ENCODE data around the gene SEMA3E. TPM values are rescaled to one million over a fixed set of nuclear protein-coding genes. Genes with fewer than 3 reads are reported as not detected.

Gene SEMA3E
- polyA plus RNA-seq, 1 of the 3 experiments (the other 2 are of a cell fraction) = under 0.01 TPM

GRCh38 chr7:83691095-83691494 is 42.2 kb upstream of the SEMA3E start:
- ChIA-PET CTCF (no interaction called here), POLR2A (no interaction called here)
- Histone ChIP-seq H3K4me1 (ENCODE audit: control insufficient read depth in 1 of 2, insufficient read depth in 2 of 2, low read depth in 1 of 2, low read length in 1 of 2) (no peaks in the 10 kb centered on the region), H3K36me3 (replicated peaks in 1 of 2; ENCODE audit: control insufficient read depth in 1 of 2, insufficient read depth in 2 of 2, low read length in 1 of 2) (no peaks in the 10 kb centered on the region), H3K4me2 (no peak overlapping the region), H3K9me2 (no peaks in the 10 kb centered on the region), H4K20me1 (ENCODE audit: insufficient read depth) (no peaks in the 10 kb centered on the region), H3K79me2 (ENCODE audit: insufficient read depth) (no peaks in the 10 kb centered on the region), H3K27me3 (ENCODE audit: insufficient read depth) (no peaks in the 10 kb centered on the region), H3K9ac (no peak overlapping the region), H3F3A (replicated peaks; ENCODE audit: insufficient read depth) (no peaks in the 10 kb centered on the region), H3K4me3 (ENCODE audit: low read depth in 2 of 2, low read length in 1 of 2) (no peak overlapping the region), H3K9me3 (no peaks in the 10 kb centered on the region), H3K27ac (ENCODE audit: low read depth in 2 of 2, low read length in 1 of 2) (no peak overlapping the region), H2AFZ (ENCODE audit: low read depth) (no peak overlapping the region)
- 69% methylated on average over 4 of the region's 4 CpGs for WGBS (ENCODE audit: low lambda C conversion rate)
- TF ChIP-seq, protein P1, sequence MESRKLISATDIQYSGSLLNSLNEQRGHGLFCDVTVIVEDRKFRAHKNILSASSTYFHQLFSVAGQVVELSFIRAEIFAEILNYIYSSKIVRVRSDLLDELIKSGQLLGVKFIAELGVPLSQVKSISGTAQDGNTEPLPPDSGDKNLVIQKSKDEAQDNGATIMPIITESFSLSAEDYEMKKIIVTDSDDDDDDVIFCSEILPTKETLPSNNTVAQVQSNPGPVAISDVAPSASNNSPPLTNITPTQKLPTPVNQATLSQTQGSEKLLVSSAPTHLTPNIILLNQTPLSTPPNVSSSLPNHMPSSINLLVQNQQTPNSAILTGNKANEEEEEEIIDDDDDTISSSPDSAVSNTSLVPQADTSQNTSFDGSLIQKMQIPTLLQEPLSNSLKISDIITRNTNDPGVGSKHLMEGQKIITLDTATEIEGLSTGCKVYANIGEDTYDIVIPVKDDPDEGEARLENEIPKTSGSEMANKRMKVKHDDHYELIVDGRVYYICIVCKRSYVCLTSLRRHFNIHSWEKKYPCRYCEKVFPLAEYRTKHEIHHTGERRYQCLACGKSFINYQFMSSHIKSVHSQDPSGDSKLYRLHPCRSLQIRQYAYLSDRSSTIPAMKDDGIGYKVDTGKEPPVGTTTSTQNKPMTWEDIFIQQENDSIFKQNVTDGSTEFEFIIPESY (IDR thresholded peaks at IDR 0.05; ENCODE audit: borderline replicate concordance, low read depth) = no peak
- TF ChIP-seq RAD21 (IDR thresholded peaks at IDR 0.05; ENCODE audit: low read length) (no peak), JUND (IDR thresholded peaks at IDR 0.05) (no peak), CHD2 (IDR thresholded peaks at IDR 0.05; ENCODE audit: low read length, partially characterized antibody) (no peak)
- TF ChIP-seq, protein P2, sequence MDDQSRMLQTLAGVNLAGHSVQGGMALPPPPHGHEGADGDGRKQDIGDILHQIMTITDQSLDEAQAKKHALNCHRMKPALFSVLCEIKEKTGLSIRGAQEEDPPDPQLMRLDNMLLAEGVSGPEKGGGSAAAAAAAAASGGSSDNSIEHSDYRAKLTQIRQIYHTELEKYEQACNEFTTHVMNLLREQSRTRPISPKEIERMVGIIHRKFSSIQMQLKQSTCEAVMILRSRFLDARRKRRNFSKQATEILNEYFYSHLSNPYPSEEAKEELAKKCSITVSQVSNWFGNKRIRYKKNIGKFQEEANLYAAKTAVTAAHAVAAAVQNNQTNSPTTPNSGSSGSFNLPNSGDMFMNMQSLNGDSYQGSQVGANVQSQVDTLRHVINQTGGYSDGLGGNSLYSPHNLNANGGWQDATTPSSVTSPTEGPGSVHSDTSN (IDR thresholded peaks at IDR 0.05) = no peak
- DNase-seq = no peak

DNA sequence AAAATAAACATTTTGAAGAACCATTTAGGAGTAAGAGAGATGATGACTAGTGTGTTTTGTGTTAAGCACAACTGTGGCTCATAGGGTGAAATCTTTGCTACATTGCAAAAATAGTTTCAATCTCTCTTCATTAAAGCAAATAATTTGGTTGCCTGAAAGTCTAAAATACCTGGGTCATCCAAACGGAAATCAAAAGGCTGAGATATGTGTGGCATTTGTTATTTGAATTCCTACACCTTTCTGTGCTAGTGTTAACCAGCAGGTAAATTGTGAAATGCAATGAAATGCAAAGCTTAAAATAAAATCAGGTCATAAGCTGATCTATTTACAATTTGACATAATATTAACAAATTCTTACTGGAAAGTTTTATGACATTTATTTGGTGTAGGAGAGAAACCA is 40.9 kb upstream of the SEMA3E start:
- Histone ChIP-seq H3K9ac (no peak overlapping the region), H3K27me3 (ENCODE audit: insufficient read depth) (no peaks in the 10 kb centered on the region), H3K79me2 (ENCODE audit: insufficient read depth) (no peaks in the 10 kb centered on the region), H3K9me3 (no peaks in the 10 kb centered on the region), H4K20me1 (ENCODE audit: insufficient read depth) (no peaks in the 10 kb centered on the region), H3F3A (replicated peaks; ENCODE audit: insufficient read depth) (no peaks in the 10 kb centered on the region), H3K36me3 (replicated peaks in 1 of 2; ENCODE audit: control insufficient read depth in 1 of 2, insufficient read depth in 2 of 2, low read length in 1 of 2) (no peaks in the 10 kb centered on the region), H2AFZ (ENCODE audit: low read depth) (no peak overlapping the region), H3K4me3 (ENCODE audit: low read depth in 2 of 2, low read length in 1 of 2) (no peak overlapping the region), H3K27ac (ENCODE audit: low read depth in 2 of 2, low read length in 1 of 2) (no peak overlapping the region), H3K4me2 (no peak overlapping the region), H3K9me2 (no peaks in the 10 kb centered on the region; the same call in 1 of the 2 replicates), H3K4me1 (ENCODE audit: control insufficient read depth in 1 of 2, insufficient read depth in 2 of 2, low read depth in 1 of 2, low read length in 1 of 2) (no peaks in the 10 kb centered on the region)
- ChIA-PET CTCF (no interaction called here), POLR2A (no interaction called here)
- 33% methylated on average over 1 of the region's 1 CpG for WGBS (ENCODE audit: low lambda C conversion rate)
- DNase-seq = no peak
- no peak for TF ChIP-seq TEAD4 (IDR thresholded peaks at IDR 0.05; ENCODE audit: borderline replicate concordance, insufficient read depth)
- TF ChIP-seq SIN3A (IDR thresholded peaks at IDR 0.05; ENCODE audit: borderline replicate concordance, low read depth, low read length) = no peak
- TF ChIP-seq SMC3 (IDR thresholded peaks at IDR 0.05; ENCODE audit: low read depth, low read length) = no peak
- no peak for TF ChIP-seq EZH2phosphoT487 (IDR thresholded peaks at IDR 0.05; ENCODE audit: borderline replicate concordance, low read depth)
- TF ChIP-seq FOSL2 (IDR thresholded peaks at IDR 0.05; ENCODE audit: borderline replicate concordance, low read depth) = no peak
- no peak for TF ChIP-seq CHD2 (IDR thresholded peaks at IDR 0.05; ENCODE audit: low read length, partially characterized antibody)
- no peak for TF ChIP-seq FOXJ3 (CRISPR knock-in tag; IDR thresholded peaks at IDR 0.05)

All from SK-N-SH (cell line).